ENCODE measurements around the gene RAPGEF2. TPM values are rescaled to one million over a fixed set of nuclear protein-coding genes. Genes with fewer than 3 reads are reported as not detected.

RAPGEF2 gene
- total RNA-seq, 1 donor from 2014 or later = 40.6 TPM

DNA sequence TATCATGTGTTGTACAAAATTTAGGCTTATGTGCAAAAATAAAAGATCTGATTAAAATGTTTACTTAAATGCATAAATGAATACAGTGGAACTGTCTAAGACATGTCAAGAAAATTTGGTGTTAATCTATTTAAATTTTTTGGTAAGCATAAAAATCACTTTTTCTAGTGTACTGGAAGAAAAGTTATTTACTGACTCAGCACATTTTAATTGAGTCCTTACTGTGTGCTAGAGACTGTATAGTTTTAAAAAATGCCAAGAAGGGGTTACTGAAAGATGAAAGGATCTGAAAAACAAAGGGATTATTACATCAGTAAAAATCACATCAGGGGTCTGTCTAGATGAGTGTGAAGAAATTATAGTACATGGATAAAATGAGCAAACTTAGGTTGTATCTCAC lies 60.6 kb downstream of the RAPGEF2 start:
- Mint-ChIP-seq H3K27ac (no peak overlapping the region), H3K4me3 (no peak overlapping the region), H3K27me3 (no peaks in the 10 kb centered on the region), H3K4me1 (ENCODE audit: unreplicated experiment) (peaks cover 32% of the 10 kb centered on the region), H3K9me3 (no peaks in the 10 kb centered on the region), H3K36me3 (peaks cover 4% of the 10 kb centered on the region)
- no peak for DNase-seq (ENCODE audit: extremely low spot score, unreplicated experiment)
- TF ChIP-seq, protein P1, sequence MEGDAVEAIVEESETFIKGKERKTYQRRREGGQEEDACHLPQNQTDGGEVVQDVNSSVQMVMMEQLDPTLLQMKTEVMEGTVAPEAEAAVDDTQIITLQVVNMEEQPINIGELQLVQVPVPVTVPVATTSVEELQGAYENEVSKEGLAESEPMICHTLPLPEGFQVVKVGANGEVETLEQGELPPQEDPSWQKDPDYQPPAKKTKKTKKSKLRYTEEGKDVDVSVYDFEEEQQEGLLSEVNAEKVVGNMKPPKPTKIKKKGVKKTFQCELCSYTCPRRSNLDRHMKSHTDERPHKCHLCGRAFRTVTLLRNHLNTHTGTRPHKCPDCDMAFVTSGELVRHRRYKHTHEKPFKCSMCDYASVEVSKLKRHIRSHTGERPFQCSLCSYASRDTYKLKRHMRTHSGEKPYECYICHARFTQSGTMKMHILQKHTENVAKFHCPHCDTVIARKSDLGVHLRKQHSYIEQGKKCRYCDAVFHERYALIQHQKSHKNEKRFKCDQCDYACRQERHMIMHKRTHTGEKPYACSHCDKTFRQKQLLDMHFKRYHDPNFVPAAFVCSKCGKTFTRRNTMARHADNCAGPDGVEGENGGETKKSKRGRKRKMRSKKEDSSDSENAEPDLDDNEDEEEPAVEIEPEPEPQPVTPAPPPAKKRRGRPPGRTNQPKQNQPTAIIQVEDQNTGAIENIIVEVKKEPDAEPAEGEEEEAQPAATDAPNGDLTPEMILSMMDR (conservative IDR thresholded peaks at IDR 0.05) = no peak

- Mint-ChIP-seq H3K27me3 (no peaks in the 10 kb centered on the region), H3K9me3 (no peaks in the 10 kb centered on the region), H3K4me3 (no peak overlapping the region), H3K4me1 (ENCODE audit: unreplicated experiment) (peaks cover 30% of the 10 kb centered on the region), H3K36me3 (peaks cover 13% of the 10 kb centered on the region), H3K27ac (no peak overlapping the region)
- no peak for DNase-seq (ENCODE audit: extremely low spot score, unreplicated experiment)
- TF ChIP-seq, protein P1 (conservative IDR thresholded peaks at IDR 0.05) = peak; percentile 27
Measured at GRCh38 chr4:159169404-159170302, 66.8 kb downstream of the RAPGEF2 start.

DNA sequence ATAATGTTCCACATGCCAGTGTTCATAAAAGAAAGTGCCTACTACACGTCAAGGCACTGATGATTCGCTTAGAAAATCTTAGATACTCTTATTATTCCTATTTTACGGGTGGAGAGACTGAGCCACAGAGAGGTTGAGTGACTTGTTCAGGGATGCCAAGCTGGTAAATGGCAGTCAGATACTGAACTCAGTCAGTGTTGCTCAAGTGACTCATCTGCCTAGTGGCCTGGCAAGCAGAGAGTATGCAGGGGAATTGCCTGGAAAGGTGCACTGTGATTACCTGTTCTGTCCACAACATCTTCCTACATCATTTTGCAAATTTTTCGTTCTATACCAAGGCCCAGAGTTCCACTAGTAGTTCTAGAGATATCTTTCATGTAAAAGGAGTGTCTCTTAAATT lies 68.4 kb downstream of the RAPGEF2 start:
- no peak overlapping the region for H3K27ac Mint-ChIP-seq
- TF ChIP-seq, protein P1 (conservative IDR thresholded peaks at IDR 0.05) = no peak
- no peak overlapping the region for H3K4me3 Mint-ChIP-seq
- H3K9me3 Mint-ChIP-seq = no peaks in the 10 kb centered on the region
- peaks cover 13% of the 10 kb centered on the region for H3K36me3 Mint-ChIP-seq
- peaks cover 37% of the 10 kb centered on the region for H3K4me1 Mint-ChIP-seq (ENCODE audit: unreplicated experiment)
- H3K27me3 Mint-ChIP-seq = no peaks in the 10 kb centered on the region
- no peak for DNase-seq (ENCODE audit: extremely low spot score, unreplicated experiment)

GRCh38 chr4:159173886-159174285 lies 71.0 kb downstream of the RAPGEF2 start:
- no peaks in the 10 kb centered on the region for H3K27me3 Mint-ChIP-seq
- no peak overlapping the region for H3K27ac Mint-ChIP-seq
- peaks cover 9% of the 10 kb centered on the region for H3K36me3 Mint-ChIP-seq
- TF ChIP-seq, protein P1 (conservative IDR thresholded peaks at IDR 0.05) = no peak
- no peak overlapping the region for H3K4me3 Mint-ChIP-seq
- no peak for DNase-seq (ENCODE audit: extremely low spot score, unreplicated experiment)
- H3K4me1 Mint-ChIP-seq (ENCODE audit: unreplicated experiment) = peaks cover 42% of the 10 kb centered on the region
- H3K9me3 Mint-ChIP-seq = no peaks in the 10 kb centered on the region

- H3K36me3 Mint-ChIP-seq = peaks cover 9% of the 10 kb centered on the region
- no peaks in the 10 kb centered on the region for H3K9me3 Mint-ChIP-seq
- TF ChIP-seq, protein P1 (conservative IDR thresholded peaks at IDR 0.05) = no peak
- H3K27me3 Mint-ChIP-seq = no peaks in the 10 kb centered on the region
- DNase-seq (ENCODE audit: extremely low spot score, unreplicated experiment) = no peak
- peak overlapping the region; percentile 76 for H3K27ac Mint-ChIP-seq
- H3K4me1 Mint-ChIP-seq (ENCODE audit: unreplicated experiment) = peaks cover 49% of the 10 kb centered on the region
- no peak overlapping the region for H3K4me3 Mint-ChIP-seq
Measured at GRCh38 chr4:159174645-159175084, 71.8 kb downstream of the RAPGEF2 start.

Measured in type B pancreatic cell (in vitro differentiated cells).